DMS53 (cell line): ENCODE results near the gene SPSB1.

Experiments used
- DNase-seq: peaks from one replicate; lab custom pipeline; 2025; lab: John Stamatoyannopoulos, UW

The SPSB1 gene

GRCh38 chr1:9319789-9320519 is 27.3 kb downstream of the SPSB1 start:
- DNase-seq, result no peak

GRCh38 chr1:9320520-9321479 is 28.1 kb downstream of the SPSB1 start:
- DNase-seq, result no peak

GRCh38 chr1:9321480-9321849 is 28.8 kb downstream of the SPSB1 start:
- no peak for DNase-seq

GRCh38 chr1:9321986-9322660 is 29.4 kb downstream of the SPSB1 start:
- DNase-seq, result no peak

GRCh38 chr1:9322661-9323244 is 30.1 kb downstream of the SPSB1 start:
- no peak for DNase-seq

- DNase-seq, result no peak
These were observed 31.8 kb downstream of the SPSB1 start for GRCh38 chr1:9324246-9325096.

GRCh38 chr1:9326596-9326995 is 33.9 kb downstream of the SPSB1 start:
- no peak for DNase-seq

- DNase-seq, result no peak
These were observed 35.5 kb downstream of the SPSB1 start for GRCh38 chr1:9328201-9328600.

GRCh38 chr1:9328715-9329114 is 36.0 kb downstream of the SPSB1 start:
- DNase-seq, result no peak

GRCh38 chr1:9331016-9331415 is 38.3 kb downstream of the SPSB1 start:
- peak; percentile 25 for DNase-seq

- DNase-seq, result no peak
These were observed 39.1 kb downstream of the SPSB1 start for GRCh38 chr1:9331558-9332346.

- DNase-seq, result no peak
These were observed 39.9 kb downstream of the SPSB1 start for GRCh38 chr1:9332513-9333143.

- DNase-seq, result no peak
These were observed 45.9 kb downstream of the SPSB1 start for GRCh38 chr1:9338397-9339246.

- no peak for DNase-seq
These were observed 47.6 kb downstream of the SPSB1 start for GRCh38 chr1:9340172-9340854.

GRCh38 chr1:9340864-9341263 is 48.2 kb downstream of the SPSB1 start:
- no peak for DNase-seq

GRCh38 chr1:9341301-9341845 is 48.7 kb downstream of the SPSB1 start:
- no peak for DNase-seq

- no peak for DNase-seq
These were observed 50.6 kb downstream of the SPSB1 start for GRCh38 chr1:9343269-9343668.
